Breast epithelium (tissue), 3 donors: ENCODE results near the gene LRRC59.

ENCODE experiments used
- CTCF ChIP-seq, 3 donors: fragments of 450-650 bp; IDR thresholded peaks; one replicate each; pipeline ENCODE4 v1.5.1; 2016 to 2017; ENCODE audit warnings: antibody characterized with exemption in 3 of 3, mild to moderate bottlenecking in 3 of 3, moderate library complexity in 3 of 3
- POLR2A ChIP-seq: fragments of 450-650 bp; IDR thresholded peaks from one replicate; pipeline ENCODE4 v1.6.1; 2016; ENCODE audit warnings: antibody characterized with exemption, mild to moderate bottlenecking, moderate library complexity

- TF ChIP-seq POLR2A (no peak), CTCF (IDR thresholded peaks at IDR 0.05) (no peak)
These were observed 59.4 kb downstream of the LRRC59 start for GRCh38 chr17:50337956-50338355.
